OCI-LY1 (cell line): ENCODE data around the gene MRPS21.
A peak's percentile ranks its signal among the peaks of the same experiment; 100 is the strongest.

Experiments used
- H2AFZ ChIP-seq: fragments of 200-600 bp; sonication (generic), shearing (Covaris generic); 2 replicates; pipeline ENCODE4 v1.6.0; 2014; ENCODE audit warnings: antibody characterized with exemption, mild to moderate bottlenecking, low read length
- H3F3A ChIP-seq: fragments of 200-600 bp; sonication (generic), shearing (Covaris generic); 2 replicates; pipeline ENCODE4 v1.6.0; 2014; ENCODE audit warnings: mild to moderate bottlenecking, antibody characterized with exemption, low read length, moderate library complexity; ENCODE audit not compliant: insufficient read depth
- H3K27ac ChIP-seq: fragments of 200-600 bp; sonication (generic); 2 replicates; pipeline ENCODE4 v1.5.1; 2014; ENCODE audit warnings: low read length, mixed run types, mild to moderate bottlenecking, low read depth; ENCODE audit not compliant: poor library complexity, severe bottlenecking
- H3K27me3 ChIP-seq: fragments of 200-600 bp; sonication (generic); 2 replicates; pipeline ENCODE4 v1.6.0; 2014; ENCODE audit warnings: antibody characterized with exemption, mild to moderate bottlenecking, low read length, moderate library complexity; ENCODE audit not compliant: insufficient read depth
- H3K36me3 ChIP-seq: fragments of 200-600 bp; sonication (generic); 2 replicates; pipeline ENCODE4 v1.6.1; 2014; ENCODE audit warnings: mild to moderate bottlenecking, antibody characterized with exemption, low read length, moderate library complexity, mixed read lengths; ENCODE audit not compliant: insufficient read depth
- H3K4me1 ChIP-seq: fragments of 200-600 bp; sonication (generic); 2 replicates; pipeline ENCODE4 v1.5.1; 2014; ENCODE audit warnings: mild to moderate bottlenecking, low read length, moderate library complexity; ENCODE audit not compliant: insufficient read depth, severe bottlenecking
- H3K4me2 ChIP-seq: fragments of 200-600 bp; sonication (generic), shearing (Covaris generic); 2 replicates; pipeline ENCODE4 v1.6.1; 2014; ENCODE audit warnings: low read length
- H3K4me3 ChIP-seq: fragments of 200-600 bp; sonication (generic); 2 replicates; pipeline ENCODE4 v1.5.1; 2014; ENCODE audit warnings: low read length, low read depth, mild to moderate bottlenecking, mixed read lengths; ENCODE audit not compliant: poor library complexity, severe bottlenecking
- H3K79me2 ChIP-seq: fragments of 200-600 bp; shearing (Covaris generic); 2 replicates; pipeline ENCODE4 v1.6.1; 2016; ENCODE audit warnings: mixed run types, low read length, mixed read lengths; ENCODE audit not compliant: insufficient read depth
- H3K9ac ChIP-seq: fragments of 200-600 bp; sonication (generic), shearing (Covaris generic); 2 replicates; pipeline ENCODE4 v1.6.1; 2014; ENCODE audit warnings: mild to moderate bottlenecking, low read length, mixed read lengths
- H3K9me2 ChIP-seq: fragments of 200-600 bp; sonication (generic), shearing (Covaris generic); 2 replicates; pipeline ENCODE4 v1.6.1; 2014; ENCODE audit warnings: low read depth, mild to moderate bottlenecking, low read length, mixed read lengths
- H3K9me3 ChIP-seq: fragments of 200-600 bp; shearing (Covaris generic); 2 replicates; pipeline ENCODE4 v1.6.1; 2014; ENCODE audit warnings: low read length, mixed read lengths
- H4K20me1 ChIP-seq: fragments of 200-600 bp; sonication (generic), shearing (Covaris generic); 2 replicates; pipeline ENCODE4 v1.6.0; 2016; ENCODE audit warnings: mild to moderate bottlenecking, low read length; ENCODE audit not compliant: insufficient read depth
- EZH2 ChIP-seq: fragments of 200-600 bp; sonication (generic), shearing (Covaris generic); IDR thresholded peaks from 2 replicates; pipeline ENCODE4 v1.8.0; 2017; ENCODE audit warnings: borderline replicate concordance, mixed run types, mild to moderate bottlenecking, antibody characterized with exemption, low read length, moderate library complexity, mixed read lengths
- TF ChIP-seq, protein P1 (sequence below): fragments of 200-600 bp; sonication (generic), shearing (Covaris generic); IDR thresholded peaks from 2 replicates; pipeline ENCODE4 v1.5.1; 2017; ENCODE audit warnings: mild to moderate bottlenecking, antibody characterized with exemption, low read length, moderate library complexity, mixed read lengths

The MRPS21 gene

DNA sequence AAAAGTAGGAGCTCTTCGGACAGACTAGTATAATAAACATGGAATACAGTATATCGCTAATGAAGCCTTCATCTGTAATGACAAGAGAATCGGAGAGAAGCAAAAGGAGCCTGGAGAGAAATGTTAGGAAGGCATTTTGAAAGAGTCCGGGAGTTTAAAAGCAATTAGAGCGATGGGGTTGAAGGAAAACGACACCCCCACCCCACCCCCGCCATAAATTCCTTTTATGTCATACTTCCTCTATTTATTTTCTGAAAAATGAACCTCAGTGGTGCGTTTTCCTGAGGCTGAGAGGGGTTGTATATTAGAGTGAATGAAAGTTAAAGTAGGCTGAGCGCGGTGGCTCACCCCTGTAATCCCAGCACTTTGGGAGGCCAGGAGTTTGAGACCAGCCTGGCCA, 24.2 kb upstream of the MRPS21 start:
- H3K9ac ChIP-seq: peak overlapping the region; percentile 87
- TF ChIP-seq, protein P1, sequence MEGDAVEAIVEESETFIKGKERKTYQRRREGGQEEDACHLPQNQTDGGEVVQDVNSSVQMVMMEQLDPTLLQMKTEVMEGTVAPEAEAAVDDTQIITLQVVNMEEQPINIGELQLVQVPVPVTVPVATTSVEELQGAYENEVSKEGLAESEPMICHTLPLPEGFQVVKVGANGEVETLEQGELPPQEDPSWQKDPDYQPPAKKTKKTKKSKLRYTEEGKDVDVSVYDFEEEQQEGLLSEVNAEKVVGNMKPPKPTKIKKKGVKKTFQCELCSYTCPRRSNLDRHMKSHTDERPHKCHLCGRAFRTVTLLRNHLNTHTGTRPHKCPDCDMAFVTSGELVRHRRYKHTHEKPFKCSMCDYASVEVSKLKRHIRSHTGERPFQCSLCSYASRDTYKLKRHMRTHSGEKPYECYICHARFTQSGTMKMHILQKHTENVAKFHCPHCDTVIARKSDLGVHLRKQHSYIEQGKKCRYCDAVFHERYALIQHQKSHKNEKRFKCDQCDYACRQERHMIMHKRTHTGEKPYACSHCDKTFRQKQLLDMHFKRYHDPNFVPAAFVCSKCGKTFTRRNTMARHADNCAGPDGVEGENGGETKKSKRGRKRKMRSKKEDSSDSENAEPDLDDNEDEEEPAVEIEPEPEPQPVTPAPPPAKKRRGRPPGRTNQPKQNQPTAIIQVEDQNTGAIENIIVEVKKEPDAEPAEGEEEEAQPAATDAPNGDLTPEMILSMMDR: no peak
- no peak for TF ChIP-seq EZH2
- H3F3A ChIP-seq: no peaks in the 10 kb centered on the region
- no peak overlapping the region for H3K27ac ChIP-seq
- H2AFZ ChIP-seq: peak overlapping the region; percentile 50
- peak overlapping the region; percentile 85 for H3K4me2 ChIP-seq
- H3K9me3 ChIP-seq: no peaks in the 10 kb centered on the region
- peaks cover 29% of the 10 kb centered on the region for H3K4me1 ChIP-seq
- no peaks in the 10 kb centered on the region for H3K9me2 ChIP-seq
- peaks cover 29% of the 10 kb centered on the region for H3K36me3 ChIP-seq
- H3K27me3 ChIP-seq: no peaks in the 10 kb centered on the region
- peak overlapping the region; percentile 80 for H3K4me3 ChIP-seq
- no peaks in the 10 kb centered on the region for H4K20me1 ChIP-seq
- H3K79me2 ChIP-seq: peaks cover 10% of the 10 kb centered on the region

DNA sequence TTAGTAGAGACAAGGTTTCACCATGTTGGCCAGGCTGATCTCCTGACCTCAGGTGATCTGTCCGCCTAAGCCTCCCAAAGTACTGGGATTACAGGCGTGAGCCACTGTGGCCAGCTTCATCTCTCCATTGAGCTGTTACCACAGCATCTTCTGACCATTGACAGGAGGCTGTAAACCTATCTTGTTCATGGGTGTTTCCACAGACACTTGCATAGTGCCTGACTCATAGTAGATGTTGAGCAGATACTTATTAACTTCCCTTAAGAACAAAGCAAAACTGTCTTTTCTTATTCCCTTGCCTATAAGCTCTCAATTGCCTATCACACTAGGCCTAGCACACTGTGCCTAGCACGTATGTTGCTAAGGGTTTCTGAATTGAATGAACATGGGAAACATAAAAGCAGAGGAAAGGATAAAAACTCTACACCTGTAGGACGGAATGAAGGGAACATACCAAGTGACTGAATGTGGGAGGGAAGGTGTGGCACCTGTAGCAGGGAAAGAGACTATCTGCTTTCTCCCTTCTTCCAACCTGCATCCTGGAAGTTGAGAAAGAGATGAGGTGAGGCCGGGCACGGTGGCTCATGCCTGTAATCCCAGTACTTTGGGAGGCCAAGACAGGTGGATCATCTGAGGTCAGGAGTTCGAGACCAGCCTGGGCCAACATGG, 22.2 kb upstream of the MRPS21 start:
- H3K9ac ChIP-seq: no peak overlapping the region
- TF ChIP-seq, protein P1: no peak
- no peak for TF ChIP-seq EZH2
- peaks cover 9% of the 10 kb centered on the region; the same call in 1 of the 2 replicates for H3K36me3 ChIP-seq
- H3K9me3 ChIP-seq: no peaks in the 10 kb centered on the region
- peaks cover 29% of the 10 kb centered on the region for H3K4me1 ChIP-seq
- H3K4me2 ChIP-seq: no peak overlapping the region
- no peaks in the 10 kb centered on the region for H3K27me3 ChIP-seq
- H3F3A ChIP-seq: no peaks in the 10 kb centered on the region
- H3K9me2 ChIP-seq: no peaks in the 10 kb centered on the region
- no peak overlapping the region for H2AFZ ChIP-seq
- peaks cover 10% of the 10 kb centered on the region for H3K79me2 ChIP-seq
- no peak overlapping the region for H3K27ac ChIP-seq
- no peak overlapping the region for H3K4me3 ChIP-seq
- no peaks in the 10 kb centered on the region for H4K20me1 ChIP-seq

DNA sequence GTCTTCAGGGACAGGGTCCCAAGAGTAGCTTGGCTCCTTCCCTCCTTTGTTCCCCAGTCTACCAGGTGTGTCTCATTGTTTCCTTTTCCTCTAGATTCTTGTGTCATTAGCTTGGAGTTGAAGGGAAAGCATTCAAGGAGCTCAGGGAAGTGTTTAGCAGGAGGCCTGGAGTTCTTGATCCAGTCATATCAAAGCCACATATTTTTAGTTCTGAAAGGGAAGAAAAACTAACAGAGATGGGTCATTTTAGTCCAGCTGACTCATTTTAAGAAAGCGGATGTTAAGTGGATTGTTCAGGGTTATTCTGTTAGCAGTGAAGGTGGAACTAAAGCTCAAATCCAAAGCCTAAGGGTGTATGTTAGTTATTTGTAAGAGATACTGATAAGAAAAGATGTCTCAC, 20.4 kb upstream of the MRPS21 start:
- Histone ChIP-seq H3K9ac (no peak overlapping the region), H3K9me2 (no peaks in the 10 kb centered on the region), H2AFZ (no peak overlapping the region), H4K20me1 (no peaks in the 10 kb centered on the region), H3K9me3 (no peaks in the 10 kb centered on the region), H3K36me3 (no peaks in the 10 kb centered on the region), H3K27ac (no peak overlapping the region), H3K4me3 (no peak overlapping the region), H3K4me2 (no peak overlapping the region), H3F3A (no peaks in the 10 kb centered on the region), H3K79me2 (peaks cover 4% of the 10 kb centered on the region; the same call in 1 of the 2 replicates), H3K4me1 (peaks cover 17% of the 10 kb centered on the region), H3K27me3 (no peaks in the 10 kb centered on the region)
- TF ChIP-seq EZH2: no peak
- TF ChIP-seq, protein P1: no peak
